Right lobe of liver (tissue), 6 donors: Measurements from ENCODE around the gene ZNRD2. TPM values are rescaled to one million over a fixed set of nuclear protein-coding genes. Genes with fewer than 3 reads are reported as not detected.
A peak's percentile ranks its signal among the peaks of the same experiment; 100 is the strongest.

ENCODE experiments used
- ATAC-seq, 4 donors: fragments of 200-7000 bp; cut with Tn5 transposase; one replicate each; pipeline ENCODE4 v1.9.1; 2020; ENCODE audit warnings: mild to moderate bottlenecking in 4 of 4, moderate library complexity in 4 of 4
- DNase-seq, 3 donors: peaks; one replicate each; pipeline ENCODE4 v3.0.0-alpha.2; 2020
- H3K27ac ChIP-seq, 3 donors: fragments of 200-600 bp; one replicate each; pipeline ENCODE4 v1.8.0; 2022
- H3K27me3 ChIP-seq, 2 donors: fragments of 200-600 bp; one replicate each; pipeline ENCODE4 v1.8.0; 2022
- H3K36me3 ChIP-seq, 4 donors: fragments of 200-600 bp; sonication (generic) in 1 of 4; one replicate each; pipeline versions ENCODE4 v1.5.1 to v1.8.0; 2017 to 2022; ENCODE audit warnings: control low read depth in 1 of 4
- H3K4me1 ChIP-seq, 4 donors: fragments of 200-600 bp; sonication (generic) in 1 of 4; one replicate each; pipeline versions ENCODE4 v1.5.1 to v1.8.0; 2017 to 2022; ENCODE audit warnings: control low read depth in 1 of 4
- H3K4me3 ChIP-seq, 3 donors: fragments of 200-600 bp; one replicate each; pipeline ENCODE4 v1.8.0; 2022
- H3K9me3 ChIP-seq, 4 donors: fragments of 200-600 bp; sonication (generic) in 1 of 4; one replicate each; pipeline versions ENCODE4 v1.5.1 to v1.8.0; 2017 to 2022; ENCODE audit warnings: control low read depth in 1 of 4
- CTCF ChIP-seq, 4 donors: fragments of 200-600 bp in 3 of 4; fragments of 450-650 bp in 1 of 4; IDR thresholded peaks; one replicate each; pipeline versions ENCODE4 v1.5.1 to v1.8.0; 2016 to 2022; ENCODE audit warnings: antibody characterized with exemption in 4 of 4, mild to moderate bottlenecking in 2 of 4
- POLR2A ChIP-seq: fragments of 450-650 bp; IDR thresholded peaks from one replicate; pipeline ENCODE4 v1.6.1; 2017; ENCODE audit warnings: antibody characterized with exemption, mild to moderate bottlenecking
- whole genome bisulfite sequencing: methylation state at CpG from one replicate; pipeline ENCODE4 v1.1.6; 2018; ENCODE audit warnings: low coverage, low lambda C conversion rate; ENCODE audit not compliant: insufficient coverage; ENCODE audit errors: missing lambda C conversion rate; 5-methylcytosine and 5-hydroxymethylcytosine counted together
- intact Hi-C, 2 donors: fragments of 100-400 bp; cut with DNase I; formaldehyde crosslinking; loops; one replicate each; pipeline versions ENCODE4 v1.11.2 to v1.14.1; 2022
- total RNA-seq, 6 experiments: library from RNA; depleted of rRNA in 2 of 6; stranded (reverse); fragments of >200 nt in 2 of 6; fragmentation: NEBNext Ultra II Directional in 3 of 6; extraction: Animal tissue kit (Norgen Biotek cat#: 25700) in 3 of 6; gene quantifications; one replicate each; pipeline versions ENCODE4 v1.1.0 to v1.2.4, GENCODE V29; 2016 to 2023
- donor health status: DM: no; HTN: yes; CAD: no.
- donor health status: DM: no; HTN: no; CAD: no.
- donor health status: DM: no; HTN: no; CAD: no.
- donor health status: DM: no; HTN: yes; CAD: no.
- donor health status: DM: no; HTN: yes; CAD: no.

ZNRD2 gene
- total RNA-seq, 6 experiments from 2014 or later = 11.6 to 43.2 (median 16.5) TPM

GRCh38 chr11:65611028-65611757, 40.9 kb downstream of the ZNRD2 start:
- intact Hi-C loops = no loop called here
- peaks cover 0 to 31% (median 11%) of the 10 kb centered on the region in 4 donors for H3K4me1 ChIP-seq
- WGBS = 48% methylated on average over 7 of the region's 10 CpGs
- H3K27me3 ChIP-seq = no peaks in the 10 kb centered on the region
- H3K36me3 ChIP-seq = peaks cover 0 to 21% (median 2%) of the 10 kb centered on the region in 4 donors
- TF ChIP-seq POLR2A (no peak), CTCF (IDR thresholded peaks at IDR 0.05) (no peak)
- H3K27ac ChIP-seq = peak overlapping the region; percentile 44 to 96 (median 95)
- H3K9me3 ChIP-seq = no peaks in the 10 kb centered on the region
- ATAC-seq (peak in 1 of 4 donors; percentile 1), DNase-seq (peak in 2 of 3 donors; percentile 66 to 78)
- H3K4me3 ChIP-seq = peak overlapping the region; percentile 99

- no peak for ATAC-seq
- intact Hi-C loops = no loop called here
- H3K4me3 ChIP-seq = peak overlapping the region; percentile 99
- H3K9me3 ChIP-seq = no peaks in the 10 kb centered on the region
- peak overlapping the region; percentile 44 to 96 (median 95) for H3K27ac ChIP-seq
- H3K27me3 ChIP-seq = no peaks in the 10 kb centered on the region
- no peak for DNase-seq
- 33% methylated on average over 2 of the region's 12 CpGs for WGBS
- peaks cover 0 to 38% (median 13%) of the 10 kb centered on the region in 4 donors for H3K4me1 ChIP-seq
- TF ChIP-seq CTCF (IDR thresholded peaks at IDR 0.05) (no peak), POLR2A (no peak)
- H3K36me3 ChIP-seq = peaks cover 0 to 15% (median 0%) of the 10 kb centered on the region in 4 donors
Measured at GRCh38 chr11:65611758-65612603, 41.7 kb downstream of the ZNRD2 start.

- 30% methylated on average over 2 of the region's 7 CpGs for WGBS
- Histone ChIP-seq H3K27ac (peak overlapping the region in 2 of 3 donors; percentile 95 to 96), H3K4me1 (peaks cover 0 to 39% (median 14%) of the 10 kb centered on the region in 4 donors), H3K36me3 (peaks cover 0 to 11% (median 0%) of the 10 kb centered on the region in 4 donors), H3K9me3 (no peaks in the 10 kb centered on the region), H3K4me3 (peak overlapping the region; percentile 99), H3K27me3 (no peaks in the 10 kb centered on the region)
- intact Hi-C loops = no loop called here
- ATAC-seq (no peak), DNase-seq (no peak)
- TF ChIP-seq POLR2A (no peak), CTCF (IDR thresholded peaks at IDR 0.05) (no peak)
Measured at GRCh38 chr11:65612691-65613090, 42.4 kb downstream of the ZNRD2 start.

- Histone ChIP-seq H3K9me3 (no peaks in the 10 kb centered on the region), H3K36me3 (peaks cover 0 to 15% (median 3%) of the 10 kb centered on the region in 4 donors), H3K4me3 (peak overlapping the region; percentile 99), H3K27me3 (no peaks in the 10 kb centered on the region), H3K27ac (peak overlapping the region; percentile 88 to 96 (median 95)), H3K4me1 (peaks cover 0 to 39% (median 14%) of the 10 kb centered on the region in 4 donors)
- intact Hi-C loops = no loop called here
- TF ChIP-seq CTCF (IDR thresholded peaks at IDR 0.05) = no peak
- ATAC-seq = no peak
- whole genome bisulfite sequencing = 3% methylated on average over 13 of the region's 43 CpGs
- peak; percentile 67 to 74 (median 71) for DNase-seq
Measured at GRCh38 chr11:65613091-65613928, 43.0 kb downstream of the ZNRD2 start.
